GM21447 (cell line): Measurements from ENCODE around the gene NPTX2.

Experiments used
- ATAC-seq: cut with Tn5 transposase; IDR thresholded peaks from one replicate; pipeline ENCODE4 v1.9.1; 2021; ENCODE audit not compliant: unreplicated experiment

Gene NPTX2

DNA sequence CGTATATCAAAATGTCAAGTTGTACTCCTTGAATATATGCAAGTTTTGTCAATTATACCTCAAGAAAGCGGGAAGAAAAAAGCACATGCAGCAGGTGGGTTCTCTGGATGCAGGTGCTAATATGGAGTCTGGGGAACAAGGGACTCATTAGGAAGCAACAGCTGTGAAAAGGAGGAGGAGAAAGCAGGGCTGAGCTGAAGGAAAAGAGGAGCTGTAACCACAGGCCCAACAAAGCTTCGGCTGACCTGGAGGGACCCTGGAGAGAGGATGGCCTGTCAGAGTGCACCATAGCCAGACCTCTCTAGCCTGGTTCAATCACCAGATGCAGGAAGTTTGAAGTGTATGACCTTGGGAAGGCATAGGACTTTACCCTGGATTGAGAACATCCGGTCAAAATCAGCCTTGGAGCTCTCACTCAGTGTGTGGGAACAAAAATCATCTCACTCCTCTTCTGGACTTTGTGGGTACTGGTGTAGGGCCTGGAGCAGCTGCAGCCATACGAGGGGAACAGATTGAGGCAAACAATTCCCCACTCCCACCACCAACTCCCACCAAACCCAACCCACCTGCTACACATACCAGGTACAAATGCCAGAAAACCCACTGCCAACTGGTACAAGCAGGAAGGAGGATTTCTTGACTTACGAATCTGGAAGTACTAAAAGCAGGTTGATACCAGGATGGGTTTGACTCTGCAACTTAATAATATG, 36.7 kb downstream of the NPTX2 start:
- no peak for ATAC-seq

DNA sequence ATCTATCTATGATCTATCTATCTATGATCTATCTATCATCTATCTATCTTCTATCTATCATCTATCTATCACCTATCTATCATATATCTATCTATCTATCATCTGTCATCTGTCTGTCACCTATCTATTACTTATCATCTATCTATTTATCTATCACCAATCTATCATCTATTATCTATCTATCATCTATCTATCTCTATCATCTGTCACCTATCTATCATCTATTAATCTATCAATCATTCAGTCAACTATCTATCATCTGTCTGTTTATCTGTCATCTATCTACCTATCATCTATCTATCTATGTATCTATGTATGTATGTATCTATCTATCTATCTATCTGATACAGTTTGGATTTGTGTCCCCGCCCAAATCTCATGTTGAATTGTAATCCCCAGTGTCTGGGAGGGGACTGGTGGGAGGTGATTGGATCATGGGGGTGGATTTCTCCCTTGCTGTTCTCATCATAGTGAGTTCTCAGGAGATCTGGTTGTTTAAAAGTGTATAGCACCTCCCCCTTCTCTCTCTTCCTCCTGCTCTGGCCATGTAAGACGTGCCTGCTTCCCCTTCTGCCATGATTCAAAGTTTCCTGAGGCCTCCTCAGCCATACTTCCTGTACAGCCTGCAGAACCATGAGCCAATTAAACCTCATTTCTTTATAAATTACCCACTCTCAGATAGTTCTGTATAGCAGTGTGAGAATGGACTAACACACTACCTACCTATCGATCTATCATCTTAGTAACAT, 37.6 kb downstream of the NPTX2 start:
- no peak for ATAC-seq

DNA sequence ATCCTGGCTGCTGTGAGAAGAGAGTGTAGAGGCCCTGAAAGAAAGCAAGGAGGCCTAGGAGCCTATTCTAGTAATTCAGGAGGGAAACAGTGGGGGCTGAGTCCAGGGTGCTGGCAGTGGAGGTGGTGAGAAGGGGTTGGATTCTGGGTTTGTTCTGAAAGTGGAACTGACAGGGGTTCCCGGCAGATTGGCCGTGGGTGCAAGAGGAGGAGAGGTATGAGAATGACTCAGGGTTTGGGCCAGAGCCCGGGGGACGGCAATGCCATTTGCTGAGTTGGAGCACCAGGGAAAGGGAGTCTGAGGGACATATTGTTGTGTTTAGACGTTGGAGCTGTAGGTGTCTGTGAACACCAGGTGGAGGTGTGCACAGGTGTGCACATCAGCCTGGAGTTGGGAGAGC, 38.5 kb downstream of the NPTX2 start:
- no peak for ATAC-seq

DNA sequence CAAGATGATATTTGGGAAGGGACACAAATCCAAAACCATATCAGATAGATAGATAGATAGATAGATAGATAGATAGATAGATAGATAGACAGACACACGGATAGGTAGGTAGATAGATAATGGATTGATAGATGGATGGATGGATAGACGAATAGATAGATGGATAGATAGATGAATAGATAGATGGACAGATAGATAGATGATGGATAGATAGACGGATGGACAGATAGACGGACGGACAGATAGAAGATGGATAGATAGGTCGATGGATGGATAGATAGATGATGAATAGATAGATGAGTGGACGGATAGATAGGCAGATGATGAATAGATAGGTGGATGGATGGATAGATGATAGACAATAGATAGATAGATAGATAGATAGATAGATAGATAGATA, 39.8 kb downstream of the NPTX2 start:
- no peak for ATAC-seq

DNA sequence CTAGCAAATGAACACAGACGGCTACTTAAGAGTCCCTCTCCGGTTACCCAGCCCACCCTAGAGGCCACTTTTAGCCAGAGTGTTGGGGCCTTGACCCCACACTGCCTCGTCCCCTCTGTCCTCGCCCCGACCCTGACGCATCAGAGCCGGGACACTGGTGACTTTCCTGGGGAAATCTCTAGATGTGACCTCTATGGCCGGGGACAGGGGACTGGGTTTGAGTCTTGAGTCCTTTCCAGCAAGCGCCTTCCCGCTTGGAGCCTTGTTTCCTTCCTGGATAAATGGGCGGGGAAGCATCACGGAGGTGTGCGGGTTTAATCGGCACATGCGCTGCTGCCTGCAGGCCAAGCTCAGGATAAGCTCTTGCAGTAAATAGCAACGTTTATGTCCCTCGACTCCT, 40.7 kb downstream of the NPTX2 start:
- ATAC-seq, result no peak

DNA sequence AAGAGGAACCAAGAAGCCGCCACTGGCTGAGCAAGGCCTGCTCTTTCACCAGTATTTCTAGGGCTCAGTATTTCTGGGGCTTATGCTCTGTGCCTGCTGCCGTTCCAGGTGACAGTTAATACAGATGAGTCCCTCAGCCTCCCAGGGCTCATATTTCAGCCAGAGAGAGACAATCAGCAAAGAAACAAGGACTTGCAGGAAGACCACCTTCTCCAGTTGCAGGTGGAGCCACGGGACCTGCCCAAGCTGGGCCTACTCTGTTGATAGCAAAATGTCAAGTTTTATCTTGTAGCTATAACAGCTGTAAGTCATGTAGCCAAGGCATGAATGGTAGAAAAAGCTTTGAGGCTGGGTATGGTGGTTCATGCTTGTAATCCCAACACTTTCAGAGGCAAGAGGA, 42.7 kb downstream of the NPTX2 start:
- no peak for ATAC-seq

GRCh38 chr7:98661607-98662006, 44.5 kb downstream of the NPTX2 start:
- ATAC-seq, result no peak

GRCh38 chr7:98662289-98662688, 45.2 kb downstream of the NPTX2 start:
- ATAC-seq, result no peak

GRCh38 chr7:98664882-98665281, 47.8 kb downstream of the NPTX2 start:
- ATAC-seq, result no peak

DNA sequence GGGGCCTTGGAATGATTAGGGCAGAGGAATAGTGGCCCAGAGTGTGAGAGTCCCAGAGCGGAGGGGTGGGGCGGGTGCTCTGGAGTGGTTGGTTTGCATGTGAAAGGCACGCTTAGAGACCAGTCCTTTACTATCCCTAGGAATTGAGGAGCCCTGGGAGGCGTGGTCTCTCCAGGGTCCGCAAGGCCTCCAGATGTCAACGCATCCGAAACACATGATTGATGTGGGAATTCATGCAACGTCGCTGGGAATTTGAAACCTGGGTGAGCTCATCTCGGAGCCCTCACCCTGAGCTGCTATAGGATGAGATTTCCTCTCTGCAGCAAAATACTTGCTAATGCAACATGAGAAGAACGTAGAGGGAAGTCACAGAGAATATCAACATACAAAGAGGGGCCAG, 51.2 kb downstream of the NPTX2 start:
- ATAC-seq, result no peak

DNA sequence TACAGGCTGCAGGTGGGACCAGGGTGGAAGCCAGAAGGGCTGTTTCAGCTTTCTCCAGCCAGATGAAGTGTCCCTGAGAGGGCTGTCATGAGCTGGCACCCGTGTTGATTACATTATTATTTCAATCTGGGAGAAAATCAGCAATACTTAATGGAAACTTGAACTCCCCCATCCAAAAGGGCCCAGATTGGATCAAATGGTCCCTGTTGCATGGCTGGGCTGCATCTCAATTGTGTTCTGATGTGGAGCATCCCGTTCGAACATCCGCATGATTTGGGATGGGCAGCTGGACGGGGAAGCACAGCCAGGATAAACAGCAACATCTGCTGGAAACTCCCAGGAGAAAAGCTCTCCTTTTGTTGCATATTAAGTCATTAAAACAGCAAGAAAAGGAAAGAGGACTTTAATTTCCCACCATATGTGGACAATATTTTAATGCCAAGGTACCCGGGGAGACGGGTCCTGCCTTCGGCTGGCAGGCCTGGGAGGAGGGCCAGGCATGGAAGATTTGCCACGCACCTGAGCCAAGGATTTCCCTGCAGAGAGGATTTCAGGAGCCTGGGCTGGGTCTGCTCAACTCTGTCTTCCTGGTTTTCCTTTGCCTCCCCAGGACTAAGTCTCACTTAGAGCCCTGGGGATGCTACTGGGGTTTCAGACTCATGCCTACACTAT, 52.4 kb downstream of the NPTX2 start:
- ATAC-seq, result no peak

DNA sequence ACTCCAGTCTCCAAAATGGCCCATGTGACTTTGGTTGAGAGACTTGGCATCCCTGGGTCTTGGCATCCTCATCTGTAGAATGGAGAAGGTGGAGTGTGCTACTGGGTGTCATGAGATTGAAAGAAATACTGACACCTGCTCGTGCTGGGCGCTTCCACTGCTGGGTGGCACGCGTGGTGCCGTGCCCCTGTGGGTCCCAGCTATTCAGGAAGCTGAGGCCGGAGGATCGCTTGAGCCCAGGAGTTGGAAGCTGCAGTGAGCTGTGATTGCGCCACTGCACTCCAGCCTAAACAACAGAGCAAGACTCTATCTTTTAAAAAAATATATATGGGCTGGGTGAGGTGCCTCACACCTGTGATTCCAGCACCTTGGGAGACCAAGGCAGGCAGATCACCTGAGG, 53.1 kb downstream of the NPTX2 start:
- no peak for ATAC-seq

GRCh38 chr7:98671733-98672331, 54.7 kb downstream of the NPTX2 start:
- no peak for ATAC-seq

GRCh38 chr7:98674461-98674860, 57.4 kb downstream of the NPTX2 start:
- no peak for ATAC-seq

DNA sequence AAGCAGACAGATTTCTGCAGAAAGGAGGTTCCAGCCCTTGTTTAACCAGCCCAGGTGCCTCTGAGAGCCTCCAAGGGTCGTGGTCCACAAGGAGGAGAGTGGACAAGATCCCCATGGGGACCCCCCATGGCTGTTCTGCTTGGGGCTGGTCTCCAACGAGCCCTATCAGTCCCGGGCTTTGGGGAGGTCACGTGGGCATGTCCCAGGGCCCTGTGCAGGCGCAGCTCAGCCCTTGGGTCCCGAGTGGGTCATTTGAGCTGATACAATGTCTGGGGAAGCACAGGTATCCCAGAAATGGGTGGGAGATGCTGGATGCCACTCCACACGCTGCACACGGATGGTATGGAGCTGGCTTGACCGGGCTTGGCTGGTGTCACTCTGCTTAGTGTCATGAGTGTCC, 57.8 kb downstream of the NPTX2 start:
- ATAC-seq, result no peak

DNA sequence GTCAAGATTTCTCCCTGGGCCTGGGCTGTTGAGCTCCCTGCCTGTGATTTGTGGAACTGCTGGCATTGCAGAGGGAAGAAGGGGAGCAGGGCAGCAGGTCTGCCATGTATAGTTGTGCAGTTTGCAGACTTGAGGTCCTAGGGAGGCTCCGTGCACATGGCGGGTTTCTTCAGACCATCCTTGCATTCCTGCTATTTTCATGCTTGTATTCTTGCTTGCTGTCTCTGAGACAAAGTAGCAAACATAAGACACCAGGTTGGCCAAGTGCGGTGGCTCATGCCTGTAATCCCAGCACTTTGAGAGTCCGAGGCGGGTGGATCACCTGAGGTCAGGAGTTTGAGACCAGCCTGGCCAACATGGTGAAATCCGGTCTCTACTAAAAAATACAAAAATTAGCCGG, 61.1 kb downstream of the NPTX2 start:
- ATAC-seq, result no peak
